ENCODE data around the gene STRADA. TPM values are rescaled to one million over a fixed set of nuclear protein-coding genes. Genes with fewer than 3 reads are reported as not detected.

Gene STRADA
- total and polyA plus RNA-seq, 9 of the 15 experiments (the other 6 are each of a cell fraction or from before 2014, with no cell fraction given): 6.6 to 33.0 (median 20.5) TPM

DNA sequence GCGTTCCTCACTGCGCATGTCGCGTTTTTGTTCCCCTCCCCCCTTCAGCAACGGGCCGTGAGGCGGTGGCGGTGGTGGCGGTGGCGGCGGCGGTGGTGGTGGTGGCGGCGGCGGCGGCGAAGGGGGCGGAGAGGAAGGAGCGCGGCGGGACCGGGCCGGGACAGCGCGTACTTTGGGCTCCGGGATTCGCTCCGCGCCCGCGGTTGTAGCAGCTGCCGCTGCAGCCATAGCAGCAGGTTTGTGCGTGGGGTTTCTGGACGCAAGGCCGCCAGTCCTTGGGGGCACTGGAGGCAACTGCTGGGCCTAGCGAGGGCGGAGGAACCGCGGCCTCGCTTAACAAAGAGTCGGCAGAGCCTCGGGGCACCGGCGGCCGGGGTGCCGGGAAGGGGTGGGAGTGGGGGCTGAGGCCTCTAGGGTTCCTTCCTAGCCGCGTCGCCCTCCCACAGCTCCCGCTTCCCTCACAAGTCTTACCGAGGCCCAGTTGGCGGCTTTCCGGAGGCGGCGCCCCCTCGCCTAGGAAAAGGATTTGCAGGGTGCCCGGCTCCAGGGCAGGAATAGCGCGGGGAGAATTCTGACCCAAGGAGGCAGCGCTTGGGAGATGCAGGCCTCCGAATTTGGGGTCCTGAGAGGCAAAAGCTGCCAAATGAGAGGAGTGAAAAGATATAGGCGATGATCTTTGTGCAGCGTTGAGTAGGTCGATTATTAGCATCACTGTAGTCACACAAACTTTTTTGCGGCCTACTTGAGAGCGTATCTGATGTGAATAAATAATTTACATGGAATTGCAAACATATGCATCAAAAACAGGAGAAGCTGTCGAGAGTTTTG is 32.8 kb upstream of the STRADA start, which contains the start of gene DDX42 (continued):
- TF ChIP-seq NFIC (IDR thresholded peaks at IDR 0.05): 0 out of 2 replicates have a peak, but pooled peaks have one; percentile 20
- no peak for TF ChIP-seq RBFOX2 (IDR thresholded peaks at IDR 0.05; ENCODE audit: low read depth, low read length)
- peak; percentile 100 for TF ChIP-seq ZBTB1 (CRISPR knock-in tag; IDR thresholded peaks at IDR 0.05; ENCODE audit: borderline replicate concordance, low read depth)
- TF ChIP-seq NR1H2 (CRISPR knock-in tag; IDR thresholded peaks at IDR 0.05): 0 out of 2 replicates have a peak, but pooled peaks have one; percentile 27
- TF ChIP-seq LARP7 (IDR thresholded peaks at IDR 0.05): no peak
- 0 out of 2 replicates have a peak, but pooled peaks have one; percentile 25 for TF ChIP-seq ZFP1 (CRISPR knock-in tag; IDR thresholded peaks at IDR 0.05)
- TF ChIP-seq FIP1L1 (IDR thresholded peaks at IDR 0.05; ENCODE audit: low read depth, low read length, poor library complexity, severe bottlenecking): peak; percentile 24
- TF ChIP-seq, protein P1, sequence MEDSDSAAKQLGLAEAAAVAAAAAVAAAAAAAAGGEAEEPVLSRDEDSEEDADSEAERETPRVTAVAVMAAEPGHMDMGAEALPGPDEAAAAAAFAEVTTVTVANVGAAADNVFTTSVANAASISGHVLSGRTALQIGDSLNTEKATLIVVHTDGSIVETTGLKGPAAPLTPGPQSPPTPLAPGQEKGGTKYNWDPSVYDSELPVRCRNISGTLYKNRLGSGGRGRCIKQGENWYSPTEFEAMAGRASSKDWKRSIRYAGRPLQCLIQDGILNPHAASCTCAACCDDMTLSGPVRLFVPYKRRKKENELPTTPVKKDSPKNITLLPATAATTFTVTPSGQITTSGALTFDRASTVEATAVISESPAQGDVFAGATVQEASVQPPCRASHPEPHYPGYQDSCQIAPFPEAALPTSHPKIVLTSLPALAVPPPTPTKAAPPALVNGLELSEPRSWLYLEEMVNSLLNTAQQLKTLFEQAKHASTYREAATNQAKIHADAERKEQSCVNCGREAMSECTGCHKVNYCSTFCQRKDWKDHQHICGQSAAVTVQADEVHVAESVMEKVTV (CRISPR knock-in tag; IDR thresholded peaks at IDR 0.05): no peak
- no peak for TF ChIP-seq ZNF780A (CRISPR knock-in tag; IDR thresholded peaks at IDR 0.05)
- TF ChIP-seq, protein P2, sequence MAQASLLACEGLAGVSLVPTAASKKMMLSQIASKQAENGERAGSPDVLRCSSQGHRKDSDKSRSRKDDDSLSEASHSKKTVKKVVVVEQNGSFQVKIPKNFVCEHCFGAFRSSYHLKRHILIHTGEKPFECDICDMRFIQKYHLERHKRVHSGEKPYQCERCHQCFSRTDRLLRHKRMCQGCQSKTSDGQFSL (CRISPR knock-in tag; IDR thresholded peaks at IDR 0.05): no peak
- TF ChIP-seq, protein P2 (tag; IDR thresholded peaks at IDR 0.05): 0 out of 4 replicates have a peak, but pooled peaks of 1 of the 2 experiments have one; percentile 27
- TF ChIP-seq NR2C1 (IDR thresholded peaks at IDR 0.05): no peak
- no peak for TF ChIP-seq NR2C1 (tag; IDR thresholded peaks at IDR 0.05)
- TF ChIP-seq NR3C1 (CRISPR knock-in tag; IDR thresholded peaks at IDR 0.05): peak; percentile 66; the same call in 1 of the 2 replicates
- TF ChIP-seq HDAC2 (IDR thresholded peaks at IDR 0.05): 0 out of 2 replicates have a peak, but pooled peaks have one; percentile 1

All from K562 (cell line).